HG03460 (cell line): ENCODE data around the gene ZSCAN2.

Experiments
- ATAC-seq: cut with Tn5 transposase; IDR thresholded peaks from one replicate; pipeline ENCODE4 v1.9.1; 2021; ENCODE audit not compliant: unreplicated experiment

ZSCAN2 gene

GRCh38 chr15:84668221-84668982, 67.6 kb downstream of the ZSCAN2 start:
- ATAC-seq = no peak

- no peak for ATAC-seq
Observed at GRCh38 chr15:84669726-84670125, 68.9 kb downstream of the ZSCAN2 start.

GRCh38 chr15:84671211-84671610, 70.4 kb downstream of the ZSCAN2 start:
- no peak for ATAC-seq
